Tibial nerve (tissue), 3 donors: Measurements from ENCODE around the gene GRIK4.

ENCODE experiments used
- CTCF ChIP-seq, 5 experiments: fragments of 200-600 bp in 3 of 5; fragments of 450-650 bp in 2 of 5; sonication (generic) in 3 of 5; IDR thresholded peaks; one replicate each; pipeline ENCODE4 v1.5.1; 2016 to 2019; ENCODE audit warnings: antibody characterized with exemption in 5 of 5, mild to moderate bottlenecking in 3 of 5, moderate library complexity in 2 of 5
- POLR2A ChIP-seq, 2 donors: fragments of 450-650 bp; IDR thresholded peaks; one replicate each; pipeline ENCODE4 v1.6.1; 2017; ENCODE audit warnings: antibody characterized with exemption in 2 of 2, mild to moderate bottlenecking in 2 of 2, moderate library complexity in 2 of 2

GRCh38 chr11:120465921-120466534 lies 45.5 kb upstream of the GRIK4 start:
- TF ChIP-seq CTCF (IDR thresholded peaks at IDR 0.05) (no peak), POLR2A (IDR thresholded peaks at IDR 0.05) (no peak)
